HG03571 (cell line): ENCODE results near the gene OR2S2.

Source experiments
- ATAC-seq: cut with Tn5 transposase; IDR thresholded peaks from one replicate; pipeline ENCODE4 v1.9.1; 2021; ENCODE audit not compliant: unreplicated experiment

The OR2S2 gene

GRCh38 chr9:35962126-35962906 is 4.4 kb upstream of the OR2S2 start:
- ATAC-seq, result no peak

DNA sequence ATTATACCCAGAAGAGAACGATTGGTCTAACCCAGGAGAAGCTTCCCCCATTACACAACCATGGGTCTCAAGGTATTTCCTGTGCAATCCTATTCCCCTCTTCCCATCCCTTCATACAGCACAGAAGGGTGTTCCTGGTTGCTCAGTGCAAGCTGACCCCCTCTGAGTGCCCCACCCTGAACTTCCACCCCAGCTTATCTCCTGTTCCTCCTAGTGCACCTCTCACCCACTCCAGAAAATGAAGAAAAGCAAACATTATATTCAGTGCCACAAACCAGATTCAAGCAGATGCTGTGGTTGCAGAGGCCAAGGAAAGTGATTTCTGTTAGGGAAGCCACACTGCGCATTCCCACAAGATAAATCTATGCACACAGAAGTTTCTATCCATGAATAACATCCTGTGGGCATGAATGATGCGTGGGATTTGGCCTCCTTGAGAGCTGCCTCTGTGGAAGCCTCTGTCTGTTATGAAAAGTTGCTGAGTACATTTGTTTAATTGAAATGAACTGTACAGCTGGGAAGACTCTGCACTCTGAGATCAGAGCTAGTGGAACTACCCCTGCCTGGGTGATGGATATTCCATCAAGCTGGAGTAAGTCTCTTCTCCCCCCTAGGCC is 2.2 kb upstream of the OR2S2 start:
- no peak for ATAC-seq

DNA sequence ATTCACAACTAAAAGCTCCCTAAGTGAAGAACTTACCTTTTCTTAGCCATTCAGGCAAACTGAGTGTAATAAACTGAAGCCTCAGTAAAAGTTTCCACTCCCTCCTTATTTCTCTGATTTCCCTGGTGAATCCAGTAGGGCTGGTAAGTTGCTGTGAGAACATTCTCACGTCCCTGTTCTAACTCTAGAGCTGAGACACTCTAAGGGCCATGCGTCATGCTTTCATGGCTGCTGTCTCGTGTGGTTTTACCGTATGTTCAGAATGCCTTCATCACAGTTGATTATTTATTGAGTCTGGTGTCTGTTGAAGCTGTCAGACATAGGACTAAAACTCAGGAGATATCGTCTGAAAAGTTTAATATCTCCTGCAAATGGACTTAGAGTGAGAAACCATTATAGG is 1.3 kb downstream of the OR2S2 start:
- ATAC-seq, result no peak

DNA sequence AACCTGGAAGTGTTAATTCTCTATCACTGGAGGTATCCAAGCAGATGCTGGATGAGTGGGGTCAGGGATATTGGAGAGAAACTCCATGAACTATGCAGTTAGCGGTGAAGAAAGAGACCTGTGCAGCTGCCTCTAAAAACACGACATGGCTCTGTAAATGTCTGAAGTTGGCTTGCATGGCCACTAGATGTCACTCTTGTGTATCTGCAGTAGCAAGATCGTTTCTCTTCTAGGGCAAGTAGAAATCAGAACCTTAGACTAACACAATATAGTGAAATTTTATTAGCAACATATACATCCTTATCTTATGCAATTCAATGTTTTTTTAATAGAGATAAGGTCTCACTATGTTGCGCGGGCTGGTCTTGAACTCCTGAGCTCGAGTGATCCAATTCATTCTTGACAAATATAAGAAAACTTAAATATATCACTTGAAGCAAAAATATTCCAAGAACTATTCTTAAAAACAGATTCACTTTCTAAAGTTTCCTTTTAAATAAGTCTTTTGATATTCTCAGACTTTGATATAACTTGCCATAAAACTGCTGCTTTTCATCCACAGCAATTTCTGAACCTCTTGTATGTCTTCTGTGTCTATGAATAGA is 2.9 kb downstream of the OR2S2 start:
- ATAC-seq, result no peak

GRCh38 chr9:35952526-35953191 is 5.3 kb downstream of the OR2S2 start:
- no peak for ATAC-seq

DNA sequence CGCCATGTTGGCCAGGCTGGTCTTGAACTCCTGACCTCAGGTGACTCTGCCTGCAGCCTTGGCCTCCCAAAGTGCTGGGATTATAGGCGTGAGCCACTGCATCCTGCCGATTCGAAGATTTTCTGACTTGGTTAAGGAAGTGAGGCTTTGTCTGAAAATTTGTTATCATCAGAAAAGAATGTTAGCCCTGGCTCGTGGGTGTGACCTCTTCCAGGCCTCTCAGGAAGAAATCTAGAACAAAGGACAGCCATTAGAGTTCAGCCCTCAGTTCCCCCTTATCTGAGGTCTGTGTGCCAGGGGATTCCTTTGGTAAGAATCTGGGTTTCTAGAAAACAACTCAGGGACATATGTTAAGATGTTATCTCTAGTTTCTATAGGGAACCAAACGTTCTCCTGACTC is 6.2 kb downstream of the OR2S2 start:
- no peak for ATAC-seq

- ATAC-seq, result no peak
Observed at GRCh38 chr9:35948901-35949318, 9.0 kb downstream of the OR2S2 start.

DNA sequence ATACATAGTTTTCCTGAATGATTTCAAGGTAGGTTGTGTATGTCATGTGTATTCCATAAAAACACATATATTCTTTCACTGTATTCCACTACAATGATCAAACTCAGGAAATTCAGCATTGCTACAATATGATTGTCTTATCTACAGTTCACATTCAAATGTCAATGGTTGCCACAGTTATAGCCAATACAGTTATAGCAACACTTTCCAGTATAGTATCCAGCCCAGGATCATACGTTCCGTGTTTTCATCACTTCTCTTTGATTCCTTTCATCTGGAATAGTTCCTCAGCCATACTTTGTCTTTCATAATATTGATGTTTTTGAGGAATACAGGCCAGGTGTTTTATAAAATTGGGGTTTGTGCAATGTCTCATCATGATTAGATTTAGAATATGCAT is 9.5 kb downstream of the OR2S2 start:
- no peak for ATAC-seq

- ATAC-seq, result no peak
Observed at GRCh38 chr9:35945341-35946018, 12.5 kb downstream of the OR2S2 start.

GRCh38 chr9:35944841-35945240 is 13.1 kb downstream of the OR2S2 start:
- ATAC-seq, result no peak

DNA sequence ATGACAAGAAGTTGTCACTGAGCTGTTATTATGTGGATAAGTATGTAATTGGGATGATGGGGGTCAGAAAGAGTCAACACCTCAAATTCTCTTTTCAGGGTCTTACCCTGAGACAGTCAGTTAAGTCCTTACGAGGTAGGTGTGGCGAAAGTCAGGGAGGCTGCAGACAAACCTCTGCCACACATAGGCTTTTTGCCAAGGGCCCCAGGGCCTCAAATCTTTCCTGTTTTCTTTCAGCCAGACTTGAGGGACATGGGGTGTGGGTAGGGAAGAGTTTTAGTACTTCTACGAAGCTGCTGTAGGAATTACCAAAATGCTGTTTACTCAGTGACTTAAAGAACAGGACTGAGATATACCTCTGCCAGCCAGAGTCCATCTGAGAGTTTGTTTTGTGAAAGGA is 13.8 kb downstream of the OR2S2 start:
- ATAC-seq, result no peak

DNA sequence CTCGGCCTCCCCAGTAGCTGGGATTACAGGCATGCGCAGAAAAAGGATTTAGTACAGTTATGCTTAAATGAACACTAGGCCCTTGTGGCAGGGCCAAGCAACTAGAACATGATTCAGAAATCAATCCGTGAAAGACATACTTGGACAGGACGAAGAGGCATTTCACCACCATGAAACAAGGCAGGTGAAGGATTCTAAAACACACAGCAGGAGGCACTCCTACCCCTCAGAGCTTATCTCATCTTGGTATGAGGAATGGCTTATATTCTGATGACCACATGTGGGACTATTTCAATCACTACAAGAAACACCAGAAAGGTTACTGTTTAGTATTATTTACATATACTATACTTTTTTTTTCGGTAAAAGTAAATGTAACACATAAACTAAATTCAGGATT is 15.7 kb downstream of the OR2S2 start:
- ATAC-seq, result no peak

- no peak for ATAC-seq
Observed at GRCh38 chr9:35940458-35941407, 17.2 kb downstream of the OR2S2 start.

- ATAC-seq, result no peak
Observed at GRCh38 chr9:35939679-35940250, 18.2 kb downstream of the OR2S2 start.

GRCh38 chr9:35938474-35939356 is 19.2 kb downstream of the OR2S2 start:
- no peak for ATAC-seq

DNA sequence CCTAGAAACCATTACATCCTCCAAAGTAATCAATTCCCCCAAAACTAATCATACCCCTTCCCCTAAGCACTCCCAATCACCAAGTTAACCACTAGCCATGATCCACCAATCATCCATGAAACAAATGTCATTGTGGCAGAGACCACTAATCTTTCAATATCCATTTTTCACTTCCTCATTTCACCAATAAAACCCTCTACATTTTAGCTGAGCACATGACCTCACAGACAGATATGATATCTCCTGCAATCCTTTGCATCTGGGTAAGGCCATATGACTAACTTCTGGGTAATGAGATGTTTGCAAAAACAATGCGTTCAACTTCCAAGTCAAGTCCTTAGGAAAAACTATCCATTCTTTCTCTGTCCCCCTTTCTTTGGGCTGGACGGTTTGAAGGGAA is 20.7 kb downstream of the OR2S2 start:
- no peak for ATAC-seq

GRCh38 chr9:35935755-35936509 is 22.0 kb downstream of the OR2S2 start:
- no peak for ATAC-seq

DNA sequence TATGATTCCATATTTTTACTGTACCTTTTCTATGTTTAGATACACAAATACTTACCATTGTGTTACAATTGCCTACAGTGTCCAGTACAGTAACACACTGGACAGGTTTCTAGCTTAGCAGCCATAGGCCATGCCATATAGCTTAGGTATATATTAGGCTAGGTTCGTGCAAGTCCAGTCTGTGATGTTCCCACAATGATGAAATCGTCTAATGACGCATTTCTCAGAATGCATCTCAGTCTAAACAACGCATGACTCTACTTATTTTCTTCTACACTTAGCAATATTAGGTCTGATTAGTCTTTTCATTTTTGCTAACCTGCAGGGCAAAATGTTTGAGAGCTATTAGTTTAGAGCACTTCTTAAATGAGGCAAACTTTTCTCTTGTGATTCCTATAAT is 22.7 kb downstream of the OR2S2 start:
- no peak for ATAC-seq
